PC-3 (cell line): ENCODE data around the gene THAP7. TPM values are rescaled to one million over a fixed set of nuclear protein-coding genes. Genes with fewer than 3 reads are reported as not detected.

ENCODE experiments used
- ATAC-seq: fragments of 200-7000 bp; cut with Tn5 transposase; 2 replicates; pipeline ENCODE4 v1.9.1; 2020; ENCODE audit warnings: mild to moderate bottlenecking, moderate library complexity
- BruUV-seq: library from RNA; stranded (reverse); fragments of 400-500 nt; replicated peaks from 2 replicates; lab custom pipeline; 2021; lab: Mats Ljungman, UMichigan
- CTCF ChIA-PET: fragments of 300-600 bp; sonication (Branson Sonifier 250); formaldehyde crosslinking; loops from one replicate; lab custom pipeline; 2022; ENCODE audit warnings: antibody characterized with exemption; lab: Charles Lee
- POLR2A ChIA-PET: fragments of 300-600 bp; sonication (Branson Sonifier 250); formaldehyde crosslinking; loops from one replicate; lab custom pipeline; 2022; ENCODE audit warnings: antibody characterized with exemption; ENCODE audit not compliant: unreplicated experiment; lab: Charles Lee
- DNase-seq: peaks from one replicate; pipeline ENCODE4 v3.0.0-alpha.2; 2015
- H2AFZ ChIP-seq: fragments of 300-600 bp; sonication (generic); 2 replicates; pipeline ENCODE4 v1.6.0; 2016; ENCODE audit warnings: antibody characterized with exemption, low read length
- H3F3A ChIP-seq: fragments of 300-600 bp; sonication (generic); one replicate; pipeline ENCODE4 v1.6.0; 2017; ENCODE audit warnings: antibody characterized with exemption, low read length, control low read depth, mild to moderate bottlenecking; ENCODE audit not compliant: unreplicated experiment
- H3K27ac ChIP-seq: fragments of 300-600 bp; sonication (generic); 2 replicates; pipeline ENCODE4 v1.5.1; 2016; ENCODE audit warnings: mild to moderate bottlenecking, low read length
- H3K27me3 ChIP-seq: fragments of 300-600 bp; sonication (generic); 2 replicates; pipeline ENCODE4 v1.6.1; 2016; ENCODE audit warnings: low read length, mixed read lengths
- H3K36me3 ChIP-seq: fragments of 300-600 bp; sonication (generic); 2 replicates; pipeline ENCODE4 v1.6.1; 2016; ENCODE audit warnings: low read depth, mixed run types, low read length, mixed read lengths
- H3K4me1 ChIP-seq: fragments of 300-600 bp; sonication (generic); 2 replicates; pipeline ENCODE4 v1.5.1; 2016; ENCODE audit warnings: low read length; ENCODE audit not compliant: insufficient read depth
- H3K4me2 ChIP-seq: fragments of 300-600 bp; sonication (generic); 2 replicates; pipeline ENCODE4 v1.6.0; 2016; ENCODE audit warnings: low read length
- H3K4me3 ChIP-seq: fragments of 300-600 bp; sonication (generic); 2 replicates; pipeline ENCODE4 v1.5.1; 2016; ENCODE audit warnings: mild to moderate bottlenecking, low read length, mixed read lengths
- H3K79me2 ChIP-seq: fragments of 300-600 bp; sonication (generic); 2 replicates; pipeline ENCODE4 v1.6.1; 2017; ENCODE audit warnings: low read length, mixed read lengths
- H3K9ac ChIP-seq: fragments of 300-600 bp; sonication (generic); 2 replicates; pipeline ENCODE4 v1.6.0; 2016; ENCODE audit warnings: mild to moderate bottlenecking, low read length
- H3K9me2 ChIP-seq: fragments of 300-600 bp; sonication (generic); replicated peaks from 2 replicates; pipeline ENCODE4 v1.6.1; 2016; ENCODE audit warnings: mixed run types, low read length, mixed read lengths
- H3K9me3 ChIP-seq: fragments of 300-600 bp; sonication (generic); 2 replicates; pipeline ENCODE4 v1.6.1; 2016; ENCODE audit warnings: low read length, mixed read lengths
- H4K20me1 ChIP-seq: fragments of 300-600 bp; sonication (generic); 2 replicates; pipeline ENCODE4 v1.6.1; 2016; ENCODE audit warnings: low read length, mixed read lengths
- EZH2 ChIP-seq: fragments of 300-600 bp; sonication (generic); IDR thresholded peaks from one replicate; pipeline ENCODE4 v1.6.1; 2017; ENCODE audit warnings: antibody characterized with exemption, mild to moderate bottlenecking, low read length; ENCODE audit not compliant: unreplicated experiment
- EZH2phosphoT487 ChIP-seq: fragments of 300-600 bp; sonication (generic); IDR thresholded peaks from 2 replicates; pipeline ENCODE4 v1.6.1; 2018; ENCODE audit warnings: mild to moderate bottlenecking, antibody characterized with exemption, low read length, borderline replicate concordance
- intact Hi-C: fragments of 100-400 bp; cut with micrococcal nuclease; formaldehyde crosslinking; loops from 2 replicates; pipeline ENCODE4 v1.9.0; 2023
- total RNA-seq: library from RNA; depleted of rRNA; stranded (reverse); fragments of >200 nt; gene quantifications from 2 replicates; pipeline ENCODE4 v1.2.3, GENCODE V29; 2014
- TF ChIP-seq, protein P1 (sequence below): fragments of 300-600 bp; sonication (generic); conservative IDR thresholded peaks from 2 replicates; pipeline ENCODE4 v1.5.1; 2017; ENCODE audit warnings: antibody characterized with exemption, low read depth, mild to moderate bottlenecking, low read length

THAP7 gene
- total RNA-seq, 1 experiment from 2014 or later: 43.0 TPM

DNA sequence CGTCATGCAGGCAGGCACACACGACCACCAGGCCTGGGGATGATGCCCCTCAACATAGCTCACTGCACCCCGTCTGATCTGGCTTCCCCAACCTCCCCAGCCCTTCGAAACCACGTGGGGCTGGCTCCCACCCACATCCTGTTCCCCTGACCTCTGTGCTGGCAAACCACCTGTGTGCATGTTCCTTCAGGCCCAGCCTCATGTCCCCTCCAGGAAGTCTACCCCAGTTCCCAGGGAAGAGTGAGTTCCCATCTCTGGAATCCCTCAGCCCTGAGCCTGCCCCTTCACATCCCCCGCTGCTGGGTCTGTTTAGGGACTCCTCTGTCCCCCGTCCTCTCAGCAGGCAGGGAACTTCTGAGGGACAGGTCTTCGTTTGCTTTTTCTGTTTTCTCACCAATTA is 23.3 kb upstream of the THAP7 start:
- TF ChIP-seq, protein P1, sequence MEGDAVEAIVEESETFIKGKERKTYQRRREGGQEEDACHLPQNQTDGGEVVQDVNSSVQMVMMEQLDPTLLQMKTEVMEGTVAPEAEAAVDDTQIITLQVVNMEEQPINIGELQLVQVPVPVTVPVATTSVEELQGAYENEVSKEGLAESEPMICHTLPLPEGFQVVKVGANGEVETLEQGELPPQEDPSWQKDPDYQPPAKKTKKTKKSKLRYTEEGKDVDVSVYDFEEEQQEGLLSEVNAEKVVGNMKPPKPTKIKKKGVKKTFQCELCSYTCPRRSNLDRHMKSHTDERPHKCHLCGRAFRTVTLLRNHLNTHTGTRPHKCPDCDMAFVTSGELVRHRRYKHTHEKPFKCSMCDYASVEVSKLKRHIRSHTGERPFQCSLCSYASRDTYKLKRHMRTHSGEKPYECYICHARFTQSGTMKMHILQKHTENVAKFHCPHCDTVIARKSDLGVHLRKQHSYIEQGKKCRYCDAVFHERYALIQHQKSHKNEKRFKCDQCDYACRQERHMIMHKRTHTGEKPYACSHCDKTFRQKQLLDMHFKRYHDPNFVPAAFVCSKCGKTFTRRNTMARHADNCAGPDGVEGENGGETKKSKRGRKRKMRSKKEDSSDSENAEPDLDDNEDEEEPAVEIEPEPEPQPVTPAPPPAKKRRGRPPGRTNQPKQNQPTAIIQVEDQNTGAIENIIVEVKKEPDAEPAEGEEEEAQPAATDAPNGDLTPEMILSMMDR: no peak
- TF ChIP-seq EZH2phosphoT487 (no peak), EZH2 (no peak)
- intact Hi-C loops: no loop called here
- Histone ChIP-seq H2AFZ (no peak overlapping the region), H3K9me3 (no peaks in the 10 kb centered on the region), H3F3A (no peaks in the 10 kb centered on the region), H3K9me2 (no peaks in the 10 kb centered on the region), H3K79me2 (no peaks in the 10 kb centered on the region), H3K36me3 (no peaks in the 10 kb centered on the region), H4K20me1 (no peaks in the 10 kb centered on the region), H3K4me3 (no peak overlapping the region), H3K27me3 (no peaks in the 10 kb centered on the region), H3K4me1 (no peaks in the 10 kb centered on the region), H3K27ac (no peak overlapping the region), H3K9ac (no peak overlapping the region), H3K4me2 (no peak overlapping the region)
- DNase-seq (no peak), ATAC-seq (no peak)
- ChIA-PET POLR2A (no interaction called here), CTCF (no interaction called here)
- no TSS peak for BruUV-seq

DNA sequence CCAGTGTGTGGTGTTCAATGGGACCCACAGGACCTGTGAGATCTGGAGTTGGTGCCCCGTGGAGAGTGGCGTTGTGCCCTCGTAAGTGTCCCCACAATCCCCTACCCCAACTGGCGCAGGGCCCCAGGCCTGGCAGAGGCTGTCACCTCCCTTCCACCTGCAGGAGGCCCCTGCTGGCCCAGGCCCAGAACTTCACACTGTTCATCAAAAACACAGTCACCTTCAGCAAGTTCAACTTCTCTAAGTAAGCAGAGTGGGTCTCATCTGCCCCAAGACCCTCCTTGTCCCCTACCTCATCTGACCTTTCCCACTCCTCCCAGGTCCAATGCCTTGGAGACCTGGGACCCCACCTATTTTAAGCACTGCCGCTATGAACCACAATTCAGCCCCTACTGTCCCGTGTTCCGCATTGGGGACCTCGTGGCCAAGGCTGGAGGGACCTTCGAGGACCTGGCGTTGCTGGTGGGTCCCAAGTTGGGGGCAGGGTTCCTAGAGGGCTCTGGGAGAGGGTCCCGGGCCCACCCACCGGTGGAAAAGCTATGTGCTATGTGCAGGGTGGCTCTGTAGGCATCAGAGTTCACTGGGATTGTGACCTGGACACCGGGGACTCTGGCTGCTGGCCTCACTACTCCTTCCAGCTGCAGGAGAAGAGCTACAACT is 21.2 kb upstream of the THAP7 start:
- H3F3A ChIP-seq: no peaks in the 10 kb centered on the region
- no peaks in the 10 kb centered on the region for H3K36me3 ChIP-seq
- no peaks in the 10 kb centered on the region for H3K79me2 ChIP-seq
- CTCF ChIA-PET: no interaction called here
- H4K20me1 ChIP-seq: no peaks in the 10 kb centered on the region
- H3K27me3 ChIP-seq: no peaks in the 10 kb centered on the region
- POLR2A ChIA-PET: no interaction called here
- H3K9me3 ChIP-seq: no peaks in the 10 kb centered on the region
- ATAC-seq (no peak), DNase-seq (no peak)
- H3K9me2 ChIP-seq: no peaks in the 10 kb centered on the region
- no peak overlapping the region for H2AFZ ChIP-seq
- no TSS peak for BruUV-seq
- no peak overlapping the region for H3K4me2 ChIP-seq
- no peak overlapping the region for H3K4me3 ChIP-seq
- TF ChIP-seq, protein P1: no peak
- TF ChIP-seq EZH2phosphoT487 (no peak), EZH2 (no peak)
- H3K4me1 ChIP-seq: no peaks in the 10 kb centered on the region
- H3K27ac ChIP-seq: no peak overlapping the region
- intact Hi-C loops: no loop called here
- H3K9ac ChIP-seq: no peak overlapping the region

DNA sequence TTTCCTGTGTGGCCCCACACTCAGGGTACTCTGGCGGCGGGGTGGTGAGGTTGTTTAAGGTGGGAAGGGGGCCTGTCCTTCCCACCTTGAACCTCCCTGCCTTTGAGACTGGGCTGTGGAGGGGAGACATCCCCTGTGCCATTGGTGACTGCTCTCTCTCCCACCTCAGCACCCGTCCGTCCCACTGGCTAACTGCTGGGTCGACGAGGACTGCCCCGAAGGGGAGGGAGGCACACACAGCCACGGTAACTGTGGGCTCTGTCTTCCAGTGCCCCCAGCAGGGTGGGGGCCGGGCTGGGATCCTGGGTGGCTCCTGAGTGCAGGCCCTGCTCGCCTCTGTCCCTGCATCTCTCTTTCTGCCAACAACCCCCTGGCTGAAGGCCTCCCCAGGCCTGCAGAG is 20.6 kb upstream of the THAP7 start:
- Histone ChIP-seq H3K9ac (no peak overlapping the region), H3K4me1 (no peaks in the 10 kb centered on the region), H4K20me1 (no peaks in the 10 kb centered on the region), H3K9me3 (no peaks in the 10 kb centered on the region), H3K79me2 (no peaks in the 10 kb centered on the region), H3K36me3 (no peaks in the 10 kb centered on the region), H3K27me3 (no peaks in the 10 kb centered on the region), H3K9me2 (no peaks in the 10 kb centered on the region), H2AFZ (no peak overlapping the region), H3K4me2 (no peak overlapping the region), H3K4me3 (no peak overlapping the region), H3F3A (no peaks in the 10 kb centered on the region), H3K27ac (no peak overlapping the region)
- intact Hi-C loops: no loop called here
- no TSS peak for BruUV-seq
- no peak for ATAC-seq
- DNase-seq: no peak
- CTCF ChIA-PET: interaction anchor here (0.9 kb wide), 1 partner anchor 12 kb away, joined by 3 read pairs; no protein-coding TSS in a partner anchor
- no peak for TF ChIP-seq EZH2
- TF ChIP-seq, protein P1: no peak
- TF ChIP-seq EZH2phosphoT487: no peak
- POLR2A ChIA-PET: no interaction called here
